ENCODE data around the gene PLN.

The PLN gene

DNA sequence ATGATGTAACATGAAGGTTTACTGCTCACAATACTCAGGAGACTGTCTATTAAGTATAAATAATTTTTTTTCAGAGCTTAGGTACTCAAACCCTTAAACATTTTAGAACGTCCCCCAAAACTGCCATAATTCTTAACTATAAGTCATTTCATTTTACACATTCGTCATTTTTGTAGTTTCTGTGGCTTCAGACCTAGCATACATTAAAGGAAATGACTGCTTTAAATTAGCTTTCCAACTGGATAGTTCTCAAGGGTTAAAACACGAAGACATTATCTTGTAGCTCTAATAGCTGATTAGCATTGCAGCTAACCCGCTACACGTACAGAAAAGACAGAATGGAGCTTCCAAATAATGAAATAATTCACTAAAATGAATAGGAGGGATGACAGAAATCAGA is 24.9 kb upstream of the PLN start:
- no peaks in the 10 kb centered on the region for H3K36me3 ChIP-seq (ENCODE audit: insufficient read depth, low read length)
- H3K4me1 ChIP-seq (ENCODE audit: insufficient read depth, low read length) = no peaks in the 10 kb centered on the region
- H3K4me3 ChIP-seq (ENCODE audit: low read length) = no peak overlapping the region
- no peaks in the 10 kb centered on the region for H3K27me3 ChIP-seq (ENCODE audit: insufficient read depth, low read length)
- H2AFZ ChIP-seq (ENCODE audit: low read depth, low read length) = no peak overlapping the region
- no peaks in the 10 kb centered on the region for H3K9me3 ChIP-seq (ENCODE audit: low read length)

DNA sequence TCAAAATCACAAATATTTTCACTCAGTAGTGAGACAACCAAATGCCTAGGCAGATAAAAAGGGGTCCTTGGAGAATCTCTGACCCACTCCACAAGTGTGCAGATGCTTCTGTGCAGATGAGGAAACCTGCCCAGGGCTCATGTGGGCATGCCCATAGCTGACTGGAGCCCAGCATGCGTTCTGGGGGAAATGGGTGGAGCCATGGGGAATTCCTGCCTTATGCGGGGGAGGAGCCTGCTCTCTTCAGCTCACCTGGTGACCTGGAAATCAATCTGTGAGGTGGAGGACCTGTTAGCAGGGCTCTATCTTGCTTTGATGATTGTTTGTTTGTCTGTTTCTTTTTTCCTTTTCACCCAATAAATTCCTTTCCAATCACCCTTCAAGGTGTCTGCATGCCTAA is 23.4 kb upstream of the PLN start:
- H3K4me3 ChIP-seq (ENCODE audit: low read length) = no peak overlapping the region
- H3K4me1 ChIP-seq (ENCODE audit: insufficient read depth, low read length) = no peaks in the 10 kb centered on the region
- H2AFZ ChIP-seq (ENCODE audit: low read depth, low read length) = no peak overlapping the region
- H3K9me3 ChIP-seq (ENCODE audit: low read length) = no peaks in the 10 kb centered on the region
- H3K36me3 ChIP-seq (ENCODE audit: insufficient read depth, low read length) = no peaks in the 10 kb centered on the region
- H3K27me3 ChIP-seq (ENCODE audit: insufficient read depth, low read length) = no peaks in the 10 kb centered on the region

DNA sequence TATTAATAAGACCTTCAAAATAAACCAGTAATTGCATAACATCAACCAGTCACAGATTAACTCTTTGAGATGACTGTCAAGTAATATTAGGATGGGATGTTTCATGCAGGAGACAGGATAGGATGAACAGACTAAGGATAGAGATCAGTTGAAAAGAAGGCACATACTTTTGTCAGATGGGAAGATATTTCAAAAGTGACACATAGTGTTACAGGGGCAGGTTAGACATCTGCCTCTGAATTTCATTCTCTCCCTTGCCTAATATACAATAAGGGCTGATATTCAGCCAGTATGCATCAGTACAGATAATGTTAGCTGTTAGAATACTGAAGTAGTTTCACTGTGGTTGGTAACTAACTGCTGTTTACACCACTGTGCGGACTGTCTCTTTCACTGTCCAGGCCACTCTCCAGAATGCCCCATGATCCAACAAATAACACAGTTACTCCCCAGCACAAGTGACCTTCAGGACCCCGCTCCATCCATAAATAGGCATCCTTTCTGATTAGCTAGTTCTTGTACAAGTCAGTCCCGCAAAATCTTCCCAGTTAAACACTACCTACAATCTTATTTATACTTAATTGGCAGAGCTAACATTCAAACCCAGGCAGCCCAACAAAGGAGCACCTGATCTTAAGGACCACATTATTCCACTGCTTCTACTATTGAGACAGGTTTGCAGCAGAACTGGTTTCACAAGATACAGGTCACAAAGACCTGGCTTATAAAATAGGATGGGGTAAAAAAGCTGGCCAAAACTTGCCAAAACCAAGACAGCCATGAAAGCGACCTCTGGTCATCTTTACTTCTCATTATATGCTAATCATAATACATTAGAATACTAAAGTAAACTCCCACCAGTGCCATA is 21.9 kb upstream of the PLN start:
- no peaks in the 10 kb centered on the region for H3K9me3 ChIP-seq (ENCODE audit: low read length)
- no peaks in the 10 kb centered on the region for H3K36me3 ChIP-seq (ENCODE audit: insufficient read depth, low read length)
- H3K4me3 ChIP-seq (ENCODE audit: low read length) = no peak overlapping the region
- no peaks in the 10 kb centered on the region for H3K4me1 ChIP-seq (ENCODE audit: insufficient read depth, low read length)
- no peaks in the 10 kb centered on the region for H3K27me3 ChIP-seq (ENCODE audit: insufficient read depth, low read length)
- H2AFZ ChIP-seq (ENCODE audit: low read depth, low read length) = no peak overlapping the region

GRCh38 chr6:118528129-118528528 is 20.0 kb upstream of the PLN start:
- Histone ChIP-seq H3K27me3 (ENCODE audit: insufficient read depth, low read length) (no peaks in the 10 kb centered on the region), H3K36me3 (ENCODE audit: insufficient read depth, low read length) (no peaks in the 10 kb centered on the region), H3K9me3 (ENCODE audit: low read length) (no peaks in the 10 kb centered on the region), H3K4me1 (ENCODE audit: insufficient read depth, low read length) (no peaks in the 10 kb centered on the region), H3K4me3 (ENCODE audit: low read length) (no peak overlapping the region), H2AFZ (ENCODE audit: low read depth, low read length) (no peak overlapping the region)

- no peak overlapping the region for H3K4me3 ChIP-seq (ENCODE audit: low read length)
- H3K27me3 ChIP-seq (ENCODE audit: insufficient read depth, low read length) = no peaks in the 10 kb centered on the region
- no peaks in the 10 kb centered on the region for H3K36me3 ChIP-seq (ENCODE audit: insufficient read depth, low read length)
- no peak overlapping the region for H2AFZ ChIP-seq (ENCODE audit: low read depth, low read length)
- H3K4me1 ChIP-seq (ENCODE audit: insufficient read depth, low read length) = no peaks in the 10 kb centered on the region
- H3K9me3 ChIP-seq (ENCODE audit: low read length) = no peaks in the 10 kb centered on the region
Observed at GRCh38 chr6:118529756-118530155, 18.3 kb upstream of the PLN start.

GRCh38 chr6:118530942-118531341 is 17.2 kb upstream of the PLN start:
- H3K4me3 ChIP-seq (ENCODE audit: low read length) = no peak overlapping the region
- H3K27me3 ChIP-seq (ENCODE audit: insufficient read depth, low read length) = no peaks in the 10 kb centered on the region

DNA sequence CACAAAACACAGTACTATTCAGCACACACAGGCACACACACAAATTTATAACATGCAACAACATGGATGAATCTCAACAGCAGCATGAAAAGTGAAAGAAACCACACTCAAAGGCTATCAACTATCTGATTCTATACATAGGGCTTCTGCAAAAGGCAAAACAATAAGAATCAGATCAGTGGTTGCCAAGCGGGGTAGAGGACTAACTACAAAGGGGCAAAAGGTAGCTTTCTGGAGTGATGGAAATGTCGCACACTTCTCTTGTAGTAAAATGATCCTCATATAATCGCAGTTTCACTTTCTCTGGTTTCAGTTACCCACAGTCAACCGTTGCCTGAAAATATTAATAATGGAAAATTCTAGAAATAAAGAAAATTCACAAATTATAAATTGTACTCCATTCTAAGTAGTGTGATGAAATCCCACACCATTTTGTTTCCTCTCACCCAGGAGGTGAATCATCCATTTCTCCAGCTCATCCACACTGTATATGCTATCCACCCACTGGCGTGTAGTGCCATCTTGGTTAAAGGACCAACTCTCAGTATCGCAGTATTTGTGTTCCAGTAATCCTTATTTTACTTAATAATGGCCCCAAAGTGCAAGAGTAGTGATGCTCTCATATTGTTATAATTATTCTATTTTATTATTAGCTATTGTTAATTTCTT is 12.8 kb upstream of the PLN start:
- no peaks in the 10 kb centered on the region for H3K27me3 ChIP-seq (ENCODE audit: insufficient read depth, low read length)
- no peak overlapping the region for H2AFZ ChIP-seq (ENCODE audit: low read depth, low read length)
- no peaks in the 10 kb centered on the region for H3K36me3 ChIP-seq (ENCODE audit: insufficient read depth, low read length)
- no peak overlapping the region for H3K4me3 ChIP-seq (ENCODE audit: low read length)
- H3K4me1 ChIP-seq (ENCODE audit: insufficient read depth, low read length) = no peaks in the 10 kb centered on the region
- no peaks in the 10 kb centered on the region for H3K9me3 ChIP-seq (ENCODE audit: low read length)

More at GRCh38 chr6:118530942-118531341, 17.2 kb upstream of the PLN start:
- no peak overlapping the region for H2AFZ ChIP-seq (ENCODE audit: low read depth, low read length)
- H3K4me1 ChIP-seq (ENCODE audit: insufficient read depth, low read length) = no peaks in the 10 kb centered on the region
- no peaks in the 10 kb centered on the region for H3K36me3 ChIP-seq (ENCODE audit: insufficient read depth, low read length)
- H3K9me3 ChIP-seq (ENCODE audit: low read length) = no peaks in the 10 kb centered on the region

DNA sequence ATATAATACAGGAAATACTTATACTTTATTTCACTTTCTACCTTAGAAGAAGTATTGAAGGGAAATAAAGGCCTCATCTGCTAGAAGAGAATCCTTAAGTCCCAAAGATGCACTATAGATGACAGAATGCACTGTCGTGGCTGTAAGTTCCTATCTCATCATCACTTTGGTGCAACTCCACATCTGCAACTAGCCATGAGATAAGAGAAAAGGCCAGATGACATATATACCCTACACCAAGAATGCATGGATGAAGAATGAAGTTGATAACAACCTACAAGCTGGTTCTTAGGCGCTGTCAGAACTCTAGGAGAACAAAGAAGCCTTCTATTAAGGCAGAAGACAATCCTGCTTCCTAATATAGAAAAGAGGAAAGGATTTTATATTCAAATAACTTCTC is 11.6 kb upstream of the PLN start:
- H3K27me3 ChIP-seq (ENCODE audit: insufficient read depth, low read length) = no peaks in the 10 kb centered on the region
- H3K4me3 ChIP-seq (ENCODE audit: low read length) = no peak overlapping the region
- no peaks in the 10 kb centered on the region for H3K4me1 ChIP-seq (ENCODE audit: insufficient read depth, low read length)
- no peaks in the 10 kb centered on the region for H3K9me3 ChIP-seq (ENCODE audit: low read length)
- no peaks in the 10 kb centered on the region for H3K36me3 ChIP-seq (ENCODE audit: insufficient read depth, low read length)
- no peak overlapping the region for H2AFZ ChIP-seq (ENCODE audit: low read depth, low read length)

GRCh38 chr6:118537574-118537973 is 10.5 kb upstream of the PLN start:
- H3K36me3 ChIP-seq (ENCODE audit: insufficient read depth, low read length) = no peaks in the 10 kb centered on the region
- H2AFZ ChIP-seq (ENCODE audit: low read depth, low read length) = no peak overlapping the region
- H3K4me1 ChIP-seq (ENCODE audit: insufficient read depth, low read length) = peaks cover 2% of the 10 kb centered on the region
- H3K4me3 ChIP-seq (ENCODE audit: low read length) = no peak overlapping the region
- H3K27me3 ChIP-seq (ENCODE audit: insufficient read depth, low read length) = no peaks in the 10 kb centered on the region
- H3K9me3 ChIP-seq (ENCODE audit: low read length) = no peaks in the 10 kb centered on the region

- Histone ChIP-seq H2AFZ (ENCODE audit: low read depth, low read length) (no peak overlapping the region), H3K36me3 (ENCODE audit: insufficient read depth, low read length) (no peaks in the 10 kb centered on the region), H3K4me1 (ENCODE audit: insufficient read depth, low read length) (peaks cover 5% of the 10 kb centered on the region), H3K4me3 (ENCODE audit: low read length) (no peak overlapping the region), H3K9me3 (ENCODE audit: low read length) (no peaks in the 10 kb centered on the region), H3K27me3 (ENCODE audit: insufficient read depth, low read length) (no peaks in the 10 kb centered on the region)
Observed at GRCh38 chr6:118542184-118542952, 5.7 kb upstream of the PLN start.

DNA sequence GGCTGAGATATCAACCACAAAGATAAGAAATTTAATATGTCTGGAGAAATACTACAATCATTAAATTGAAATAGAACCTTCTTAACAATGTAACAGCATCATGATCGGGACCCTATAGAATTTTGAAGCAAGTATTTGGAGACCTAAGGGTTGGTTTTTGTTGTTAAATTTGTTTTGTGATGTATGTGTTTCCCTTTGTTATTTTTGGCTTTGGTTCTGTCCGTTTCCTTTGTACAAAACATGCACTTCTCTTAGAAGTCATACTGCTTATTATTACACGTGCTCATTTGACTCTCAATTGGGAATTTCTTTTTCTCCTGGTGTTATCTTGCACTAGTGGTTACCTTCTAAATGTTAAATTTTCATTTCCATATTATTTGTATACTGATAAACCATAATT is 4.0 kb upstream of the PLN start:
- Histone ChIP-seq H3K36me3 (ENCODE audit: insufficient read depth, low read length) (no peaks in the 10 kb centered on the region), H3K4me3 (ENCODE audit: low read length) (no peak overlapping the region), H3K9me3 (ENCODE audit: low read length) (no peaks in the 10 kb centered on the region), H3K4me1 (ENCODE audit: insufficient read depth, low read length) (peaks cover 5% of the 10 kb centered on the region), H3K27me3 (ENCODE audit: insufficient read depth, low read length) (no peaks in the 10 kb centered on the region), H2AFZ (ENCODE audit: low read depth, low read length) (no peak overlapping the region)

GRCh38 chr6:118546164-118546879 is 1.8 kb upstream of the PLN start:
- no peak overlapping the region for H3K4me3 ChIP-seq (ENCODE audit: low read length)
- no peaks in the 10 kb centered on the region for H3K9me3 ChIP-seq (ENCODE audit: low read length)
- H3K36me3 ChIP-seq (ENCODE audit: insufficient read depth, low read length) = no peaks in the 10 kb centered on the region
- H3K27me3 ChIP-seq (ENCODE audit: insufficient read depth, low read length) = no peaks in the 10 kb centered on the region
- no peak overlapping the region for H2AFZ ChIP-seq (ENCODE audit: low read depth, low read length)
- peaks cover 5% of the 10 kb centered on the region for H3K4me1 ChIP-seq (ENCODE audit: insufficient read depth, low read length)

DNA sequence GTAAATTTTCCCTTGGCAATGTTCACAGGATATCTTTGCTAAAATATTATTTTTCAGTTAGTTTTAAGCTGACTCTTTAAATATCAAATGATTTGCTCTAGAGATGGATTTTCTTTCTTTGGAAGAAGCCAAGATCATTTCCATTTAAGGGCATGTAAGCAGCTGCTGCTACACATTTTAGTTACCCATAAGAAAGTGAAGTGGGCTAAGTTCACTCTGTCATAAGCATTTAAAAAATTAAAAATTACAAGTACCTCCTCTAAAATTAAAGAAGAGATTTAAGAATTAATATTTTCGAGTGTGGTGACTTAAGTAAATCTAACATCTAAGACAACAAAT is 1.2 kb upstream of the PLN start:
- H2AFZ ChIP-seq (ENCODE audit: low read depth, low read length) = no peak overlapping the region
- no peak overlapping the region for H3K4me3 ChIP-seq (ENCODE audit: low read length)
- no peaks in the 10 kb centered on the region for H3K27me3 ChIP-seq (ENCODE audit: insufficient read depth, low read length)
- H3K9me3 ChIP-seq (ENCODE audit: low read length) = no peaks in the 10 kb centered on the region
- H3K4me1 ChIP-seq (ENCODE audit: insufficient read depth, low read length) = peaks cover 5% of the 10 kb centered on the region
- no peaks in the 10 kb centered on the region for H3K36me3 ChIP-seq (ENCODE audit: insufficient read depth, low read length)
